H9 (cell line): ENCODE results near the gene NCLN. TPM values are rescaled to one million over a fixed set of nuclear protein-coding genes. Genes with fewer than 3 reads are reported as not detected.

Experiments
- DNase-seq: peaks from one replicate; pipeline ENCODE4 v3.0.0-alpha.2; 2017
- H2AFZ ChIP-seq: one replicate; pipeline ENCODE4 v1.6.1; 2013; ENCODE audit warnings: mild to moderate bottlenecking, low read length, control low read depth, moderate library complexity
- H2AK5ac ChIP-seq: 2 replicates; pipeline ENCODE4 v1.6.1; 2013; ENCODE audit warnings: low read length, control low read depth, mixed read lengths; ENCODE audit not compliant: insufficient read length
- H2BK120ac ChIP-seq: one replicate; pipeline ENCODE4 v1.6.1; 2013; ENCODE audit warnings: low read depth, mild to moderate bottlenecking, low read length, control low read depth, inconsistent platforms; ENCODE audit not compliant: poor library complexity, severe bottlenecking
- H2BK12ac ChIP-seq: 2 replicates; pipeline ENCODE4 v1.6.1; 2013; ENCODE audit warnings: low read length, control low read depth, mixed read lengths, low read depth; ENCODE audit not compliant: insufficient read length
- H2BK15ac ChIP-seq: 2 replicates; pipeline ENCODE4 v1.6.1; 2013; ENCODE audit warnings: low read depth, low read length, control low read depth
- H2BK20ac ChIP-seq: one replicate; pipeline ENCODE4 v1.6.1; 2013; ENCODE audit warnings: low read depth, mild to moderate bottlenecking, low read length, control low read depth, inconsistent platforms; ENCODE audit not compliant: poor library complexity, severe bottlenecking
- H2BK5ac ChIP-seq: 2 replicates; pipeline ENCODE4 v1.6.1; 2013; ENCODE audit warnings: low read length, control low read depth, mixed read lengths; ENCODE audit not compliant: insufficient read length
- H3K14ac ChIP-seq: 2 replicates; pipeline ENCODE4 v1.6.1; 2013; ENCODE audit warnings: low read length, control low read depth; ENCODE audit not compliant: insufficient read depth
- H3K18ac ChIP-seq: 2 replicates; pipeline ENCODE4 v1.6.1; 2013; ENCODE audit warnings: low read depth, mild to moderate bottlenecking, mixed read lengths, low read length, control low read depth; ENCODE audit not compliant: insufficient read length
- H3K23ac ChIP-seq: 2 replicates; pipeline ENCODE4 v1.6.1; 2013; ENCODE audit warnings: low read length, control low read depth, mixed read lengths, low read depth; ENCODE audit not compliant: insufficient read length
- H3K23me2 ChIP-seq: 2 replicates; pipeline ENCODE4 v1.6.1; 2013; ENCODE audit warnings: low read depth, mild to moderate bottlenecking, mixed read lengths, low read length, control low read depth; ENCODE audit not compliant: insufficient read length, poor library complexity, severe bottlenecking
- H3K27ac ChIP-seq: 2 replicates; pipeline ENCODE4 v1.5.1; 2013; ENCODE audit warnings: low read length, control low read depth, mixed read lengths, low read depth; ENCODE audit not compliant: insufficient read length
- H3K27me3 ChIP-seq: 2 replicates; pipeline ENCODE4 v1.6.1; 2013; ENCODE audit warnings: low read length, control low read depth, inconsistent platforms; ENCODE audit not compliant: insufficient read depth
- H3K4ac ChIP-seq: 2 replicates; pipeline ENCODE4 v1.6.1; 2013; ENCODE audit warnings: low read depth, mild to moderate bottlenecking, control low read depth, inconsistent platforms, low read length, moderate library complexity
- H3K4me1 ChIP-seq: 2 replicates; pipeline ENCODE4 v1.6.1; 2013; ENCODE audit warnings: low read length, control low read depth, inconsistent platforms; ENCODE audit not compliant: insufficient read depth
- H3K4me2 ChIP-seq: 2 replicates; pipeline ENCODE4 v1.6.1; 2013; ENCODE audit warnings: low read length, control low read depth, mixed read lengths; ENCODE audit not compliant: insufficient read length, insufficient read depth
- H3K56ac ChIP-seq: 2 replicates; pipeline ENCODE4 v1.6.1; 2013; ENCODE audit warnings: low read depth, mild to moderate bottlenecking, mixed read lengths, low read length, control low read depth; ENCODE audit not compliant: insufficient read length
- H3K79me1 ChIP-seq: 2 replicates; pipeline ENCODE4 v1.6.1; 2013; ENCODE audit warnings: low read depth, mild to moderate bottlenecking, moderate library complexity, low read length, control low read depth, inconsistent platforms; ENCODE audit not compliant: insufficient read depth, poor library complexity, severe bottlenecking
- H3K79me2 ChIP-seq: 2 replicates; pipeline ENCODE4 v1.6.1; 2013; ENCODE audit warnings: low read length, control low read depth, inconsistent platforms; ENCODE audit not compliant: insufficient read depth
- H3K9ac ChIP-seq: 2 replicates; pipeline ENCODE4 v1.6.1; 2013; ENCODE audit warnings: low read length, control low read depth, mixed read lengths; ENCODE audit not compliant: insufficient read length; ENCODE audit errors: extremely low read depth
- H3K9me3 ChIP-seq: one replicate; pipeline ENCODE4 v1.6.1; 2013; ENCODE audit warnings: low read depth, low read length, inconsistent platforms; ENCODE audit not compliant: control insufficient read depth
- H3T11ph ChIP-seq: one replicate; pipeline ENCODE4 v1.6.1; 2013; ENCODE audit warnings: mild to moderate bottlenecking, low read length, control low read depth, inconsistent platforms
- H4K20me1 ChIP-seq: one replicate; pipeline ENCODE4 v1.6.1; 2013; ENCODE audit not compliant: control insufficient read depth, insufficient read length, insufficient read depth
- H4K5ac ChIP-seq: 2 replicates; pipeline ENCODE4 v1.6.1; 2013; ENCODE audit warnings: low read depth, mild to moderate bottlenecking, mixed read lengths, low read length, control low read depth; ENCODE audit not compliant: insufficient read length
- H4K8ac ChIP-seq: replicated peaks from 2 replicates; pipeline ENCODE4 v1.6.1; 2013; ENCODE audit warnings: low read length, control low read depth, mixed read lengths, low read depth; ENCODE audit not compliant: insufficient read length
- H4K91ac ChIP-seq: 2 replicates; pipeline ENCODE4 v1.6.1; 2013; ENCODE audit warnings: low read depth, mild to moderate bottlenecking, moderate library complexity, mixed read lengths, low read length, control low read depth; ENCODE audit not compliant: insufficient read length
- H3K27ac Mint-ChIP-seq, 3 experiments: 2 replicates in 2 of 3; 3 replicates in 1 of 3; pipeline ENCODE4 v1.8.0; 2020 to 2021; ENCODE audit warnings: mixed read lengths in 3 of 3, mild to moderate bottlenecking in 1 of 3, moderate library complexity in 1 of 3
- H3K27me3 Mint-ChIP-seq: 2 replicates; pipeline ENCODE4 v1.8.0; 2021; ENCODE audit warnings: low read depth, mild to moderate bottlenecking, moderate library complexity, mixed read lengths
- H3K36me3 Mint-ChIP-seq, 3 experiments: 2 replicates in 2 of 3; 3 replicates in 1 of 3; pipeline ENCODE4 v1.8.0; 2020 to 2021; ENCODE audit warnings: low read depth in 3 of 3, mixed read lengths in 3 of 3; ENCODE audit not compliant: insufficient read depth in 1 of 3
- H3K4me1 Mint-ChIP-seq, 2 experiments: 2 replicates each; pipeline ENCODE4 v1.8.0; 2020; ENCODE audit warnings: mixed read lengths in 2 of 2
- H3K4me3 Mint-ChIP-seq, 2 experiments: 2 replicates in 1 of 2; 3 replicates in 1 of 2; pipeline ENCODE4 v1.8.0; 2020 to 2021; ENCODE audit warnings: mild to moderate bottlenecking in 2 of 2, mixed read lengths in 2 of 2, moderate library complexity in 1 of 2
- H3K9me3 Mint-ChIP-seq, 2 experiments: 2 replicates in 1 of 2; 3 replicates in 1 of 2; pipeline ENCODE4 v1.8.0; 2020; ENCODE audit warnings: mild to moderate bottlenecking in 2 of 2, mixed read lengths in 2 of 2, moderate library complexity in 1 of 2
- CTCF ChIP-seq: fragments of 200-600 bp; sonication (generic); conservative IDR thresholded peaks from 3 replicates; pipeline ENCODE4 v1.8.0; 2021; ENCODE audit warnings: antibody characterized with exemption, mild to moderate bottlenecking
- WGBS: extraction: QIAGEN DNeasy Blood & Tissue Kit; methylation state at CpG from one replicate; pipeline ENCODE4 v1.1.7; 2013; ENCODE audit warnings: missing lambda C conversion rate, low lambda C conversion rate, mixed read lengths; ENCODE audit not compliant: insufficient read length; ENCODE audit errors: extremely low coverage; 5-methylcytosine and 5-hydroxymethylcytosine counted together
- total RNA-seq: library from RNA; stranded (reverse); gene quantifications from 2 replicates; pipeline ENCODE4 v1.2.1, GENCODE V29; 2021

The NCLN gene
- total RNA-seq, 1 experiment from 2014 or later = 94.8 TPM

DNA sequence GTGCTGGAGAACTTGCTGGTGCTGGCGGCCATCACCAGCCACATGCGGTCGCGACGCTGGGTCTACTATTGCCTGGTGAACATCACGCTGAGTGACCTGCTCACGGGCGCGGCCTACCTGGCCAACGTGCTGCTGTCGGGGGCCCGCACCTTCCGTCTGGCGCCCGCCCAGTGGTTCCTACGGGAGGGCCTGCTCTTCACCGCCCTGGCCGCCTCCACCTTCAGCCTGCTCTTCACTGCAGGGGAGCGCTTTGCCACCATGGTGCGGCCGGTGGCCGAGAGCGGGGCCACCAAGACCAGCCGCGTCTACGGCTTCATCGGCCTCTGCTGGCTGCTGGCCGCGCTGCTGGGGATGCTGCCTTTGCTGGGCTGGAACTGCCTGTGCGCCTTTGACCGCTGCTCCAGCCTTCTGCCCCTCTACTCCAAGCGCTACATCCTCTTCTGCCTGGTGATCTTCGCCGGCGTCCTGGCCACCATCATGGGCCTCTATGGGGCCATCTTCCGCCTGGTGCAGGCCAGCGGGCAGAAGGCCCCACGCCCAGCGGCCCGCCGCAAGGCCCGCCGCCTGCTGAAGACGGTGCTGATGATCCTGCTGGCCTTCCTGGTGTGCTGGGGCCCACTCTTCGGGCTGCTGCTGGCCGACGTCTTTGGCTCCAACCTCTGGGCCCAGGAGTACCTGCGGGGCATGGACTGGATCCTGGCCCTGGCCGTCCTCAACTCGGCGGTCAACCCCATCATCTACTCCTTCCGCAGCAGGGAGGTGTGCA, 6.6 kb upstream of the NCLN start:
- H4K20me1 ChIP-seq = no peaks in the 10 kb centered on the region
- no peak for TF ChIP-seq CTCF
- no peaks in the 10 kb centered on the region for H3K36me3 Mint-ChIP-seq
- H3K79me2 ChIP-seq = no peaks in the 10 kb centered on the region
- H2AFZ ChIP-seq = no peak overlapping the region
- H3K23ac ChIP-seq = no peak overlapping the region
- DNase-seq = peak; percentile 47
- H2BK120ac ChIP-seq = no peak overlapping the region
- H3T11ph ChIP-seq = no peak overlapping the region
- no peaks in the 10 kb centered on the region for H3K27me3 ChIP-seq
- H4K5ac ChIP-seq = no peak overlapping the region
- H2BK5ac ChIP-seq = no peak overlapping the region
- no peaks in the 10 kb centered on the region for H3K9me3 Mint-ChIP-seq
- H3K4me2 ChIP-seq = no peak overlapping the region
- no peak overlapping the region for H2BK15ac ChIP-seq
- no peak overlapping the region for H3K27ac ChIP-seq
- no peaks in the 10 kb centered on the region for H3K79me1 ChIP-seq
- H4K8ac ChIP-seq = no peak overlapping the region
- no peak overlapping the region for H4K91ac ChIP-seq
- H3K18ac ChIP-seq = no peak overlapping the region
- H2AK5ac ChIP-seq = no peak overlapping the region
- H3K9me3 ChIP-seq = no peaks in the 10 kb centered on the region
- no CpG with 5 or more reads among the region's 52 CpGs for WGBS
- no peak overlapping the region; the same call in 1 of the 2 replicates for H3K14ac ChIP-seq
- no peak overlapping the region for H2BK12ac ChIP-seq
- no peak overlapping the region for H3K27ac Mint-ChIP-seq
- no peak overlapping the region for H3K56ac ChIP-seq
- no peaks in the 10 kb centered on the region for H3K23me2 ChIP-seq
- H3K4me3 Mint-ChIP-seq = no peak overlapping the region
- H3K27me3 Mint-ChIP-seq = peaks cover 2% of the 10 kb centered on the region; the same call in 1 of the 2 replicates
- H2BK20ac ChIP-seq = no peak overlapping the region
- no peaks in the 10 kb centered on the region for H3K4me1 Mint-ChIP-seq
- H3K9ac ChIP-seq = no peak overlapping the region
- no peaks in the 10 kb centered on the region for H3K4me1 ChIP-seq
- no peak overlapping the region for H3K4ac ChIP-seq
